Measurements from ENCODE around the gene MAP3K7CL. TPM values are rescaled to one million over a fixed set of nuclear protein-coding genes. Genes with fewer than 3 reads are reported as not detected.

MAP3K7CL gene
- total RNA-seq, 6 donors from 2014 or later: 3.5 to 9.4 (median 5.9) TPM

DNA sequence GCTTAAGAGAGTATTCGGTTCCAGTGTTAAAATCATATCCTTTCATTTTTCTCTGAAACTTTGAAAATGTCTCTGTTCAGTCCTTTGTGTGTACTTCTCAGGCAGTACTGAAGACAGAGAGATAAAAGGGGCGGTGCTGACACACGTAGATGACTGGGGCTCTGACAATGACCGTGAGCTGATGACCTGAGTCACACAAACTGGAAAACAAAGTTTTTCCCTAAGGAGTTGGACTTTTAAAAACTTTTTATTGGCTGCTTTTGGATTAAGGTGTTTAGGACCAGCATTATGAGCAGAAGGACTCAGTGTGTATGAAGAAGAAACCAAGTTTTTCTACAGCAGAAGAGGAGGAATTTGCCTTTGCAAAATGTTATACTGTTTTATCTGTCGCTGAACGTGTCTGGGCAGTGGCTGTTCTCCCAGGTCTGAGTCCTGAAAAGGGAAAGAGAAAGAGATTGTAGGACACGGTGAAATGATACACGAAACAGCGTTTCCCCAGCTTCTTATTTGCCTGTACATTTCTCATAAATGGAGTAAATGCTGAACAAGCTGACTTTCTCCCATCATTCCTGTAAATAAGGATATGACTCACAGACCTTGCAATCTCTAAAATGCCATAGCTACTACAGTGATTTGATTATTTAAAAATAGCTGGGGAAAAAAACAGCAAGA, 51.5 kb downstream of the MAP3K7CL start:
- H3K9me3 ChIP-seq: no peaks in the 10 kb centered on the region
- H3K4me1 ChIP-seq: peaks cover 10 to 33% (median 22%) of the 10 kb centered on the region in 4 donors
- no peaks in the 10 kb centered on the region for H3K36me3 ChIP-seq
- no peaks in the 10 kb centered on the region for H3K27me3 ChIP-seq
- ATAC-seq (ENCODE audit: low FRiP score in 2 of 2): peak; percentile 65 to 83
- TF ChIP-seq POLR2A (IDR thresholded peaks at IDR 0.05): peak in 1 of 4 donors; percentile 36
- TF ChIP-seq, protein P1, sequence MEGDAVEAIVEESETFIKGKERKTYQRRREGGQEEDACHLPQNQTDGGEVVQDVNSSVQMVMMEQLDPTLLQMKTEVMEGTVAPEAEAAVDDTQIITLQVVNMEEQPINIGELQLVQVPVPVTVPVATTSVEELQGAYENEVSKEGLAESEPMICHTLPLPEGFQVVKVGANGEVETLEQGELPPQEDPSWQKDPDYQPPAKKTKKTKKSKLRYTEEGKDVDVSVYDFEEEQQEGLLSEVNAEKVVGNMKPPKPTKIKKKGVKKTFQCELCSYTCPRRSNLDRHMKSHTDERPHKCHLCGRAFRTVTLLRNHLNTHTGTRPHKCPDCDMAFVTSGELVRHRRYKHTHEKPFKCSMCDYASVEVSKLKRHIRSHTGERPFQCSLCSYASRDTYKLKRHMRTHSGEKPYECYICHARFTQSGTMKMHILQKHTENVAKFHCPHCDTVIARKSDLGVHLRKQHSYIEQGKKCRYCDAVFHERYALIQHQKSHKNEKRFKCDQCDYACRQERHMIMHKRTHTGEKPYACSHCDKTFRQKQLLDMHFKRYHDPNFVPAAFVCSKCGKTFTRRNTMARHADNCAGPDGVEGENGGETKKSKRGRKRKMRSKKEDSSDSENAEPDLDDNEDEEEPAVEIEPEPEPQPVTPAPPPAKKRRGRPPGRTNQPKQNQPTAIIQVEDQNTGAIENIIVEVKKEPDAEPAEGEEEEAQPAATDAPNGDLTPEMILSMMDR (IDR thresholded peaks at IDR 0.05): no peak
- peak in 1 of 2 donors; percentile 90 for TF ChIP-seq POLR2AphosphoS5 (IDR thresholded peaks at IDR 0.05)
- TF ChIP-seq EP300 (IDR thresholded peaks at IDR 0.05): peak in 3 of 4 donors; percentile 51 to 79 (median 60)
- H3K27ac ChIP-seq: peak overlapping the region; percentile 71 to 80 (median 73)
- no peak for DNase-seq
- WGBS, 2 donors: 26 to 32% methylated on average over 9 of the region's 9 CpGs
- H3K4me3 ChIP-seq: peak overlapping the region in 3 of 4 donors; percentile 6 to 13 (median 13)

DNA sequence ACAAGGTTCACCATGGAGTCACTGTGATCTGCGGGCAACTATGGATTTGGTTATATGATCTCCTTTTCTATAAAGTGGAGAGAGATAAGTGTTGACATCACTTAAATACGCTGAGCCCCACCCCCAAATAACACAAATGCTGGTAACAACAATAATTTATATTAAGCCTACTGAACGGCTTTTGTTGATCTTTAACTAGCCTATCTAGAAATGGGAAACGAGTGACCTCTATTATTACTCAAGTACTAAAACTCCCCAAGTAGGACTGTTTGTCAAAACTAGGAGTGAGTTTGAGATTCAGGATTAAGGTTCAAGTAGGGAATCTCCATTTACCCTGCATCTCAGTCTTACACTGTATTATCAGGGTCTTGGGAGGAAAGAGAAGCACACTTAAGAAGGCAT, 52.2 kb downstream of the MAP3K7CL start:
- H3K4me1 ChIP-seq: peaks cover 10 to 33% (median 21%) of the 10 kb centered on the region in 4 donors

DNA sequence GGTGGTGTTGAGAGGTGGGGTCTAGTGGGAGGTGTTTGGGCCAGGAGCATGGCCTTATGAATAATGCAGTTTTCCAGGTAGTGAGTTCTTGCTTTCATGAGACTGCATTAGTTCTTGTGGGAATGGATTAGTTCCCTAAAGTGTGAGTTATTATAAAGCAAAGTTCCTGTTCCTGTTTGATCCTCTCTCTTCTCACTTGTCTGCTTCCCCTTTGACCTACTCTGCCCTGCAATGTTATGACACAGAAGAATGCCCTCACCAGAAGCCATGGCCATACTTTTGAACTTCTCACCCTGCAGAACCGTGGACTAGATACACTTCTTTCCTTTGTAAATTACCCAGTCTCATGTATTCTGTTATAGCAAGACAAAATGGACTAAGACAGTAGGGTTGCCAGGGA, 53.6 kb downstream of the MAP3K7CL start:
- WGBS, 2 donors: 50 to 72% methylated on average over 1 of the region's 1 CpG
- Histone ChIP-seq H3K9me3 (no peaks in the 10 kb centered on the region), H3K4me1 (peaks cover 10 to 33% (median 21%) of the 10 kb centered on the region in 4 donors), H3K27ac (peak overlapping the region in 2 of 4 donors; percentile 26 to 73), H3K27me3 (no peaks in the 10 kb centered on the region), H3K36me3 (no peaks in the 10 kb centered on the region), H3K4me3 (no peak overlapping the region)
- ATAC-seq (ENCODE audit: low FRiP score in 2 of 2): peak; percentile 69 to 77
- TF ChIP-seq, protein P1 (IDR thresholded peaks at IDR 0.05): no peak
- peak in 1 of 2 donors; percentile 35 for TF ChIP-seq POLR2AphosphoS5 (IDR thresholded peaks at IDR 0.05)
- TF ChIP-seq EP300 (IDR thresholded peaks at IDR 0.05): no peak
- TF ChIP-seq POLR2A (IDR thresholded peaks at IDR 0.05): no peak
- peak in 1 of 2 donors; percentile 40 for DNase-seq

More for the DNA sequence above, 52.2 kb downstream of the MAP3K7CL start:
- no peaks in the 10 kb centered on the region for H3K36me3 ChIP-seq
- WGBS, 2 donors: 53 to 63% methylated on average over 4 of the region's 4 CpGs
- TF ChIP-seq POLR2AphosphoS5 (IDR thresholded peaks at IDR 0.05): no peak
- no peak for TF ChIP-seq POLR2A (IDR thresholded peaks at IDR 0.05)
- TF ChIP-seq, protein P1 (IDR thresholded peaks at IDR 0.05): no peak
- TF ChIP-seq EP300 (IDR thresholded peaks at IDR 0.05): no peak
- no peak for DNase-seq
- no peaks in the 10 kb centered on the region for H3K9me3 ChIP-seq
- peak overlapping the region in 3 of 4 donors; percentile 73 to 80 (median 73) for H3K27ac ChIP-seq
- H3K27me3 ChIP-seq: no peaks in the 10 kb centered on the region
- ATAC-seq (ENCODE audit: low FRiP score in 2 of 2): no peak
- H3K4me3 ChIP-seq: no peak overlapping the region

DNA sequence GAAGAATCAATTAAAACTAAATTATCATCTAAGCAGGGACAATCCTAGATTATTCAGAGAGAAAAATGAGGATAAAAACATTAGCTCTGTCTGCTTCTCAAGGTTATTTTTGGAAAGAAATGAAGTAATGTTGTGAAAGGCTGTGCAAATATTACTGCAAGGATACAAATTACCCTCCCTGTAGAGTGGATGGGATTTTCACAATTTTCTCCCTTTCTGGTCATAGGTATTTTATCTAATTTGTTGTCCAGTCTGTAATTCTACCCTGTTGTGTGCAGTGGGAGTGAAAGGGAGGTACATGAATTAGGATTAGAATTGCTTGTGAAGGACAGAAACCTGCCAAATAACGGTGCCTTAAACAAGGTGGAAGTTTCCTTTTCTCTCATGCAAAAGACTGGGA, 54.7 kb downstream of the MAP3K7CL start:
- DNase-seq (no peak), ATAC-seq (ENCODE audit: low FRiP score in 2 of 2) (no peak)
- no peak overlapping the region for H3K4me3 ChIP-seq
- 75 to 92% methylated on average over 1 of the region's 1 CpG for WGBS, 2 donors
- peak overlapping the region in 1 of 4 donors; percentile 19 for H3K27ac ChIP-seq
- no peaks in the 10 kb centered on the region for H3K36me3 ChIP-seq
- no peaks in the 10 kb centered on the region for H3K9me3 ChIP-seq
- H3K27me3 ChIP-seq: no peaks in the 10 kb centered on the region
- TF ChIP-seq POLR2AphosphoS5 (IDR thresholded peaks at IDR 0.05): no peak
- TF ChIP-seq, protein P1 (IDR thresholded peaks at IDR 0.05): no peak
- TF ChIP-seq EP300 (IDR thresholded peaks at IDR 0.05): no peak
- TF ChIP-seq POLR2A (IDR thresholded peaks at IDR 0.05): no peak
- peaks cover 10 to 33% (median 21%) of the 10 kb centered on the region in 4 donors for H3K4me1 ChIP-seq

Measured in upper lobe of left lung (tissue), 6 donors.